Panc1 (cell line): ENCODE results near the gene SENP8. TPM values are rescaled to one million over a fixed set of nuclear protein-coding genes. Genes with fewer than 3 reads are reported as not detected.
"Not testable (repeated sequence)": the region's sequence is repeated elsewhere in the genome, so short reads cannot be mapped to it uniquely, and the experiment has no call there.

Source experiments
- ATAC-seq: fragments of 200-7000 bp; cut with Tn5 transposase; 2 replicates; pipeline ENCODE4 v1.9.1; 2020; ENCODE audit warnings: mild to moderate bottlenecking, moderate library complexity
- BruUV-seq: library from RNA; stranded (reverse); fragments of 400-500 nt; replicated peaks from 2 replicates; lab custom pipeline; 2021; lab: Mats Ljungman, UMichigan
- CTCF ChIA-PET: fragments of 300-600 bp; sonication (Branson Sonifier 250); formaldehyde crosslinking; loops from one replicate; lab custom pipeline; 2022; ENCODE audit warnings: antibody characterized with exemption; lab: Charles Lee
- POLR2A ChIA-PET: fragments of 300-600 bp; sonication (Branson Sonifier 250); formaldehyde crosslinking; loops from one replicate; lab custom pipeline; 2022; ENCODE audit warnings: antibody characterized with exemption; lab: Charles Lee
- DNase-seq: peaks from one replicate; pipeline ENCODE4 v3.0.0-alpha.2; 2010; ENCODE audit warnings: low read depth, low spot score
- H3K27ac ChIP-seq: 2 replicates; pipeline ENCODE4 v1.5.1; 2011; ENCODE audit warnings: mild to moderate bottlenecking, low read length, inconsistent platforms
- H3K27me3 ChIP-seq: fragments of 200-500 bp; sonication (Bioruptor generic); 2 replicates; pipeline ENCODE4 v1.6.0; 2014; ENCODE audit warnings: low read length, inconsistent platforms; ENCODE audit not compliant: control insufficient read depth, insufficient read depth
- H3K36me3 ChIP-seq: fragments of 200-500 bp; sonication (Bioruptor generic); 2 replicates; pipeline ENCODE4 v1.5.1; 2014; ENCODE audit warnings: inconsistent platforms, mild to moderate bottlenecking, low read length, moderate library complexity; ENCODE audit not compliant: control insufficient read depth, insufficient read depth
- H3K4me1 ChIP-seq: 2 replicates; pipeline ENCODE4 v1.5.1; 2011; ENCODE audit warnings: inconsistent platforms, mild to moderate bottlenecking, low read length, moderate library complexity; ENCODE audit not compliant: control insufficient read depth, insufficient read depth
- H3K4me3 ChIP-seq, 2 experiments: 2 replicates each; pipeline ENCODE4 v1.5.1; 2011 to 2012; ENCODE audit warnings: low read depth in 2 of 2, low read length in 2 of 2, mild to moderate bottlenecking in 2 of 2, inconsistent platforms in 1 of 2, moderate library complexity in 1 of 2
- H3K9me3 ChIP-seq: fragments of 200-500 bp; sonication (Bioruptor generic); 2 replicates; pipeline ENCODE4 v1.5.1; 2014; ENCODE audit warnings: low read depth, mild to moderate bottlenecking, inconsistent platforms, low read length, moderate library complexity; ENCODE audit not compliant: control insufficient read depth, insufficient read depth
- POLR2AphosphoS5 ChIP-seq: IDR thresholded peaks from 2 replicates; pipeline ENCODE4 v1.6.1; 2012; ENCODE audit warnings: mild to moderate bottlenecking, low read depth, low read length, moderate library complexity
- SIN3A ChIP-seq: IDR thresholded peaks from 2 replicates; pipeline ENCODE4 v1.6.1; 2012; ENCODE audit warnings: low read depth, mild to moderate bottlenecking, low read length, moderate library complexity, borderline replicate concordance; ENCODE audit not compliant: insufficient read depth
- TCF7L2 ChIP-seq: IDR thresholded peaks from 2 replicates; pipeline ENCODE4 v1.6.1; 2011; ENCODE audit warnings: mild to moderate bottlenecking, low read depth, low read length, inconsistent platforms
- in situ Hi-C: cut with HindIII; loops from 2 replicates; pipeline ENCODE4 v1.10.0; 2016; ENCODE audit warnings: low sequenced_read_pairs, low pct_unique_long_range_greater_than_20kb
- intact Hi-C: fragments of 100-400 bp; cut with micrococcal nuclease; formaldehyde crosslinking; loops from one replicate; pipeline ENCODE4 v1.10.0; 2022; ENCODE audit not compliant: unreplicated experiment
- total RNA-seq: library from RNA; stranded (reverse); gene quantifications from one replicate; pipeline ENCODE4 v1.2.1, GENCODE V29; 2021; ENCODE audit not compliant: unreplicated experiment
- TF ChIP-seq, protein P1 (sequence below), 2 experiments: IDR thresholded peaks; 2 replicates each; pipeline ENCODE4 v1.6.1; 2011 to 2012; ENCODE audit warnings: low read depth in 2 of 2, control low read depth in 1 of 2, low read length in 1 of 2, mild to moderate bottlenecking in 1 of 2, moderate library complexity in 1 of 2; ENCODE audit not compliant: insufficient read depth in 1 of 2
- TF ChIP-seq, protein P2 (sequence below): fragments of 450-650 bp; IDR thresholded peaks from 2 replicates; pipeline ENCODE4 v1.5.1; 2017; ENCODE audit warnings: mild to moderate bottlenecking

SENP8 gene
- total RNA-seq, 1 experiment from 2014 or later, result 2.9 TPM

DNA sequence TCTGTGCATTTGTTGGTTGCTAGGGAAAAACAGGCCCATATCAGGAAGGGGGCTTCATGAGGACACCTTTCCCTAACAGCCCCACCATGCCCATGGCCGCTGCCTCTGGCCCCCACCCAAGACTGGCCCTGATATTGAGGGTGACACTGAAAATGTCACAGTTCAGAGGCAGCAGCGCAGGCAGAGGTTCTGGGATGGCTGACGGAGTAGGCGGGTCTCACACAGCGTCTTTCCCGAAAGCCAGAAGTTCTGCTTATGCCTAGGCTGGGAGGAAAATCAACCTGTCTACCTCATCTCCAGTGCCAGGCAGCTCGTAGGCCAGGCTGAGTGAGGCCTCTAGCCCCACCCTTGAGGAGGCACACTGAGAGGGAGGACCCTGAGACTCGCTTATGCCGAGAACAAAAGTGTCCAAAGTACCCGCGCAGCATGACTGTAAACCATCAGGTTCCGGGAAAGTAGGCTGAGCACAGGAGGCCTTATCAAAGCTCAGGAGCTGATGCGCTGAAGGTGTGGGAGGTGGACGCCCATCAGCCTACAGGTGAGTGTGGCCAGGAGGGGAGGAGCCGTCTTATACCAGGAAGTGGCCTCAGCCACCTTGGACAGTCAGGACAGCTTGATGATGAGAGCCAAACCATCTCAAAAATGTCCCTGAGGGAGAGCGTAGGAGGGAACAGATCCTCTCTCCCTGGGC, 51.9 kb downstream of the SENP8 start:
- no peaks in the 10 kb centered on the region for H3K9me3 ChIP-seq
- no peaks in the 10 kb centered on the region for H3K36me3 ChIP-seq
- CTCF ChIA-PET, result no interaction called here
- ATAC-seq (no peak), DNase-seq (no peak)
- in situ Hi-C loops, result no loop called here
- TF ChIP-seq SIN3A (no peak), POLR2AphosphoS5 (no peak), TCF7L2 (no peak)
- TF ChIP-seq, protein P1, sequence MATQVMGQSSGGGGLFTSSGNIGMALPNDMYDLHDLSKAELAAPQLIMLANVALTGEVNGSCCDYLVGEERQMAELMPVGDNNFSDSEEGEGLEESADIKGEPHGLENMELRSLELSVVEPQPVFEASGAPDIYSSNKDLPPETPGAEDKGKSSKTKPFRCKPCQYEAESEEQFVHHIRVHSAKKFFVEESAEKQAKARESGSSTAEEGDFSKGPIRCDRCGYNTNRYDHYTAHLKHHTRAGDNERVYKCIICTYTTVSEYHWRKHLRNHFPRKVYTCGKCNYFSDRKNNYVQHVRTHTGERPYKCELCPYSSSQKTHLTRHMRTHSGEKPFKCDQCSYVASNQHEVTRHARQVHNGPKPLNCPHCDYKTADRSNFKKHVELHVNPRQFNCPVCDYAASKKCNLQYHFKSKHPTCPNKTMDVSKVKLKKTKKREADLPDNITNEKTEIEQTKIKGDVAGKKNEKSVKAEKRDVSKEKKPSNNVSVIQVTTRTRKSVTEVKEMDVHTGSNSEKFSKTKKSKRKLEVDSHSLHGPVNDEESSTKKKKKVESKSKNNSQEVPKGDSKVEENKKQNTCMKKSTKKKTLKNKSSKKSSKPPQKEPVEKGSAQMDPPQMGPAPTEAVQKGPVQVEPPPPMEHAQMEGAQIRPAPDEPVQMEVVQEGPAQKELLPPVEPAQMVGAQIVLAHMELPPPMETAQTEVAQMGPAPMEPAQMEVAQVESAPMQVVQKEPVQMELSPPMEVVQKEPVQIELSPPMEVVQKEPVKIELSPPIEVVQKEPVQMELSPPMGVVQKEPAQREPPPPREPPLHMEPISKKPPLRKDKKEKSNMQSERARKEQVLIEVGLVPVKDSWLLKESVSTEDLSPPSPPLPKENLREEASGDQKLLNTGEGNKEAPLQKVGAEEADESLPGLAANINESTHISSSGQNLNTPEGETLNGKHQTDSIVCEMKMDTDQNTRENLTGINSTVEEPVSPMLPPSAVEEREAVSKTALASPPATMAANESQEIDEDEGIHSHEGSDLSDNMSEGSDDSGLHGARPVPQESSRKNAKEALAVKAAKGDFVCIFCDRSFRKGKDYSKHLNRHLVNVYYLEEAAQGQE (IDR thresholded peaks at IDR 0.05; ENCODE audit: insufficient read depth in 1 of 2, low read depth in 2 of 2, low read length in 1 of 2), result no peak
- TF ChIP-seq, protein P2, sequence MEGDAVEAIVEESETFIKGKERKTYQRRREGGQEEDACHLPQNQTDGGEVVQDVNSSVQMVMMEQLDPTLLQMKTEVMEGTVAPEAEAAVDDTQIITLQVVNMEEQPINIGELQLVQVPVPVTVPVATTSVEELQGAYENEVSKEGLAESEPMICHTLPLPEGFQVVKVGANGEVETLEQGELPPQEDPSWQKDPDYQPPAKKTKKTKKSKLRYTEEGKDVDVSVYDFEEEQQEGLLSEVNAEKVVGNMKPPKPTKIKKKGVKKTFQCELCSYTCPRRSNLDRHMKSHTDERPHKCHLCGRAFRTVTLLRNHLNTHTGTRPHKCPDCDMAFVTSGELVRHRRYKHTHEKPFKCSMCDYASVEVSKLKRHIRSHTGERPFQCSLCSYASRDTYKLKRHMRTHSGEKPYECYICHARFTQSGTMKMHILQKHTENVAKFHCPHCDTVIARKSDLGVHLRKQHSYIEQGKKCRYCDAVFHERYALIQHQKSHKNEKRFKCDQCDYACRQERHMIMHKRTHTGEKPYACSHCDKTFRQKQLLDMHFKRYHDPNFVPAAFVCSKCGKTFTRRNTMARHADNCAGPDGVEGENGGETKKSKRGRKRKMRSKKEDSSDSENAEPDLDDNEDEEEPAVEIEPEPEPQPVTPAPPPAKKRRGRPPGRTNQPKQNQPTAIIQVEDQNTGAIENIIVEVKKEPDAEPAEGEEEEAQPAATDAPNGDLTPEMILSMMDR, result no peak
- no peaks in the 10 kb centered on the region for H3K27me3 ChIP-seq
- intact Hi-C loops, result no loop called here
- H3K27ac ChIP-seq, result no peak overlapping the region
- POLR2A ChIA-PET, result no interaction called here
- H3K4me3 ChIP-seq, result no peak overlapping the region
- no TSS peak for BruUV-seq
- no peaks in the 10 kb centered on the region for H3K4me1 ChIP-seq

DNA sequence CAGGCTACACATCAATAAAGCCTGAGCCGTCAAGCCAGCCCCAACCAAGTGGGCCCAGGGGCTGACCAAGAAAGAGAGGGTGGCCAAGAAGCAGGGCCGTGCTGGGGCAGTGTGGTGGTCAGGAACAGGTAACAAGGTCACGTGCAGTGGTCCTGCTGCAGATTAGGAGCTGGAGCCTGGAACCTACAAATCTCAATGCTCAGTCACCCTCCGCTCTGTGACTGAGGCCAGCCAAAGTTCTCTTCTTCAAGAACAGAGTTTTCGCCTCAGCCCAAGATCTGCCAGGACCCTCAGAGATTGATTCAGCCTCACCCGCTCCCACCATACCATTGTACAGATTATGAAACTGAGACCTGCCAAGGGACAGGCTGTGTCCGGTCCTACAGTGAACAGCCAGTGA, 52.5 kb downstream of the SENP8 start:
- intact Hi-C loops, result no loop called here
- H3K9me3 ChIP-seq, result no peaks in the 10 kb centered on the region

DNA sequence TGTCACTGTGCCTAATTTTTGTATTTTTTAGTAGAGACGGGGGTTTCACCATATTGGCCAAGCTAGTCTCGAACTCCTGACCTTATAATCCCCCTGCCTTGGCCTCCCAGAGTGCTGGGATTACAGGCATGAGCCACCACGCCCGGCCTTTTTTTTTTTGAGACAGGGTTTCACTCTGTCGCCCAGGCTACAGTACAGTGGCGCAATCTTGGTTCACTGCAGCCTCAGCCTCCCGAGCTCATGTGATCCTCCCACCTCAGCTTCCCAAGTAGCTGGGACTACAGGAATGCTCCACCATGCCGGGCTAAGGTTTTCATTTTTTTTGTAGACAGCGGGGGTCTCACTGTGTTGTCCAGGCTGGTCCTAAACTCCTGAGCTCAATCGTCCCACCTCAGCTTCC, 53.8 kb downstream of the SENP8 start:
- BruUV-seq, in situ Hi-C loops, H3K27me3 ChIP-seq, H3K4me1 ChIP-seq, H3K4me3 ChIP-seq, DNase-seq, H3K27ac ChIP-seq, CTCF ChIA-PET, H3K36me3 ChIP-seq, H3K9me3 ChIP-seq, POLR2A ChIA-PET, intact Hi-C loops, ATAC-seq: not testable (repeated sequence)

More for the DNA sequence above, 52.5 kb downstream of the SENP8 start:
- DNase-seq, result no peak
- no peak for TF ChIP-seq POLR2AphosphoS5
- no peak for TF ChIP-seq SIN3A
- TF ChIP-seq, protein P1 (IDR thresholded peaks at IDR 0.05; ENCODE audit: insufficient read depth in 1 of 2, low read depth in 2 of 2, low read length in 1 of 2), result no peak
- TF ChIP-seq, protein P2, result no peak
- TF ChIP-seq TCF7L2, result no peak
- ATAC-seq, result no peak
- ChIA-PET POLR2A (no interaction called here), CTCF (no interaction called here)
- no TSS peak for BruUV-seq
- in situ Hi-C loops, result no loop called here
- Histone ChIP-seq H3K36me3 (no peaks in the 10 kb centered on the region), H3K4me3 (no peak overlapping the region), H3K27me3 (no peaks in the 10 kb centered on the region), H3K27ac (no peak overlapping the region), H3K4me1 (no peaks in the 10 kb centered on the region)
